Activated CD4-positive, alpha-beta T cell treated with anti-CD3 and anti-CD28 coated beads for 48 hours (primary cell): ENCODE measurements around the gene PACSIN2.
"Not testable (repeated sequence)": the region's sequence is repeated elsewhere in the genome, so short reads cannot be mapped to it uniquely, and the experiment has no call there.

ENCODE experiments used
- DNase-seq: peaks from one replicate; pipeline ENCODE4 v3.0.0-alpha.2; 2020

The PACSIN2 gene

GRCh38 chr22:42922374-42923191 lies 92.4 kb downstream of the PACSIN2 start:
- DNase-seq: no peak

- no peak for DNase-seq
Observed at GRCh38 chr22:42920101-42920820, 94.7 kb downstream of the PACSIN2 start.

DNA sequence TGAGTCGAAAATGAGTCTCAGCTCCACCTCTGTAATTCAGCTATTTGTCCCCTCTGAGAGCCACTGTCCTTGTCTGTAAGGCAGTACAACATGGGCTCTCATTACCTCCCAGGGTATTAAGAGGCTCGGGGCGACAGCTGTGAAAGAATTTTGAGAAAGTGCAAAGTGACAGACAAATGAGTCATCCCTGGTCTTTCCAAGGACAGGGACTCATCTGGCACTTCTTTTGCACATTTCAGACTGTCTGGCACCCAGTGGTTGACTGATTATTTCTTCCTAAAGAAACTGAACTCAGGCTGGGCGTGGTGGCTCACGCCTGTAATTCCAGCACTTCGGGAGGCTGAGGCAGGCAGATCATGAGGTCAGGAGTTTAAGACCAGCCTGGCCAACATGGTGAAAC lies 95.8 kb downstream of the PACSIN2 start:
- DNase-seq: peak; percentile 13

DNA sequence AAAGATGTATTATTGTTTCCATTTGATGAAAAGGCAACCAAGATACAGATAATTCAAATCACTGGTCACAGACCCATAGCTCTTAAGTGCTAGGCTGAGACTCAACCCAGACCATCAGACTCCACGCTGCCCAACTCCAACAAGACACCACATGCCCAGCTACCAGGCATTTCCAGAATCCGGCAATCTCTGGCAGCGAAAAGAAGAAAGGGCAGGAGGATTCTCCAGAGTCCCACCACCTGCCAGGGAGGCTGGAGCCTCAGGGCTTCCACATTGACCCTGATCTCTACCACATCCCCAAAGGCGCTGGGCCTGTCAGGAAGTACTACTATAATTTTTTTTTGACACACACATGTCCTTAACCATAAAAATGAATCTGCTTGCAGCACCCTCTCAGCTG lies 96.4 kb downstream of the PACSIN2 start:
- no peak for DNase-seq

GRCh38 chr22:42917358-42917757 lies 97.6 kb downstream of the PACSIN2 start:
- not testable (repeated sequence) for DNase-seq

- DNase-seq: no peak
Observed at GRCh38 chr22:42915980-42916765, 98.8 kb downstream of the PACSIN2 start.

DNA sequence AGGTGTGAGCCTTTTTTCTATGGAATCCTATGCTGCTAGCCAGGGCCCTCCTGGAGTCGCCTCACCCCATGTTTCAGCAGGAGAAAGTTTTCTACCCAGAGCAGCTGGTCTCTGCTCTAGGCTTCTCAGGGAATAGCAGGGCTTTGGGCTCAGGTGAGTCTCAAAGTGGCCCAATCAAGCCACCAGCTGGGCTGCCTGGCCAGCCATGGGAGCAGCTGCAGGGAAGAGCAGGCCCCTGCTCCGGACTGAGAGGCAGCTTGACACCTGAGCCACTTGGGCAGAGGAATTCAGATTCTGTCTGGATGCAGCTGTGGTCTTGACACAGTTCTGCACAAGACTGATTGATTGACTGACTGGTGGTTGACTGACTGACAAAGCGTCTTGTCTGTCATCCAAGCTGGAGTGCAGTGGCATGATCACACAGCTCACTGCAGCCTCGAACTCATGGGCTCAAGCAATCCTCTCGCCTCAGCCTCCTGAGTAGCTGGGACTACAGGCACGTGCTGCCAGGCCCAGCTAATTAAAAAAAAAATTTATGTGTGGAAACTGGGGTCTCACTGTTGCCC lies 100.4 kb downstream of the PACSIN2 start:
- DNase-seq: no peak

DNA sequence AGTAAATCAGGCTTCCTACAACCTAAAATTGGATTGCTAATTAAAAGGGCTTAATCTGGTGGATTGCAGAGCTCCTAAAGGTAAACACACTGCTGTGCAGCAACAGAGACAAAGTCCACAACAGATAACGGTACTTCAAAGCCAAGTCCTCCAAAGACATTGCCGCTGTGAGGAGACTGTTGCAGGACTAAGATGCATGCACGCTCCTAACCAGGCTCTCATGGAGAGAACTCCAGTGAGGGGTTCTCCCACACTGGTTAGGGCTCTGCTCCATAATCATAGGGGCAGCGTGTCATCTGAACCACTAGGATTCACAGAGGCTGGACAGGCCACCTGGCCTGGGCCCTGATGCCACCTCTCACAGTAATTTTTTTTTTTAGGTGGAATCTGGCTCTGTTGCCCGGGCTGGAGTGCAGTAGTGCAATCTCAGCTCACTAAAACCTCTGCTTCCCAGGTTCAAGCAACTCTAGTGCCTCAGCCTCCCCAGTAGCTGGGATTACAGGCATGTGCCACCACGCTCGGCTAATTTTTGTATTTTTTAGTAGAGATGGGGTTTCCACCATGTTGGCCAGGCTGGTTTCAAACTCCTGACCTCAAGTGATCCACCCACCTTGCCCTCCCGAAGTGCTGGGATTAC lies 101.0 kb downstream of the PACSIN2 start:
- DNase-seq: no peak

DNA sequence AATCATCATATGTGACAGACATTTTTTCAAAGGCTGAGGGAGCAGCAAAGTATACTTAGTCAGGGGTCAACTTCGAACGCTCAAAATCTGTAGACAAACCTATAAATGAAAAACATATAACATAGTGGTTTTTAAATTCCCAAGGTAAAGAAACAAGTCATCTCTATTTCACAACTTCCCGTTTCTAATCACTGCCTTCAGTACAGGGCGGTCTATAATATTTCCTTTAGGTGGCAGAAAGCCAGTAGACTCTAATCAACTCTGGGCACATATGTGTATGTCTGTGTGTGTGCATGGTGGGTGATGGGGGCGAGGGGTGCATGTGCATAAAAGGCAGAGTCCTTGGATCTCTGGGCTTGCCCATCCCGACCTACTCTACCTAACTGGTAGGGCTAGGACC lies 102.9 kb downstream of the PACSIN2 start:
- DNase-seq: no peak

DNA sequence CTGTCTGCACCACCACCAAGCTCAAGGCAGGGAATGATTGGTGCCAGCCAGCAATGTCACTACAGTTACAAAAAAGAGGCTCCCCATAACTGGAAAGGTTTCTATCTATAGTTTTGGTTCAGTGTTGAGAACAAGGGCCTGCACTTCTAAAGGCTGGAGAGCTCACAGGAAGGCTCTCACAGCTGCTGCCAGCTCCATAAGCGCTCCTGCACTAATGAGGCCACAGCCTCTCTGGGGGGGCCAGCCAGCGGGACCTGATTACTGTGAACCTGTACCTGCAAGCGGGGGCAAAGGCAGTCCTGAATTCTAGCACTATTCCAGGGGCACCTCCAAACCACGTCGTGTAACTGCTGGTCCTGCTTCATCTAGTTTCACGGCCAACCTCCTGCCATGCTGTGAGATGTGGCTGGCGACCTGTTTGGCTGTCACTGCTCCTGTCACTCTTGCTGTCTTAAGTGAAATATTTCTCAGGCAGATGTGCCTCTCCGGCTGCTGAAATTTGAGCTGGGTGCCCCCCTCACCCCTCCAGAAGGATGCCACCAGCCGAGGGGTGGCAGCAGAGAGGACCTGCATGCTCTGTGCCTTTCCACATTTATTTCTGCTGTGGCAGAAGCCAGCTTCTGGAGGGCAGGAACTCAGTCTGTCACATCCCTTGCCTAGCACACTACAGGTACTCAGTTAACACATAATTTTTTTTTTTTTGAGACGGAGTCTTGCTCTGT lies 104.6 kb downstream of the PACSIN2 start:
- DNase-seq: no peak

DNA sequence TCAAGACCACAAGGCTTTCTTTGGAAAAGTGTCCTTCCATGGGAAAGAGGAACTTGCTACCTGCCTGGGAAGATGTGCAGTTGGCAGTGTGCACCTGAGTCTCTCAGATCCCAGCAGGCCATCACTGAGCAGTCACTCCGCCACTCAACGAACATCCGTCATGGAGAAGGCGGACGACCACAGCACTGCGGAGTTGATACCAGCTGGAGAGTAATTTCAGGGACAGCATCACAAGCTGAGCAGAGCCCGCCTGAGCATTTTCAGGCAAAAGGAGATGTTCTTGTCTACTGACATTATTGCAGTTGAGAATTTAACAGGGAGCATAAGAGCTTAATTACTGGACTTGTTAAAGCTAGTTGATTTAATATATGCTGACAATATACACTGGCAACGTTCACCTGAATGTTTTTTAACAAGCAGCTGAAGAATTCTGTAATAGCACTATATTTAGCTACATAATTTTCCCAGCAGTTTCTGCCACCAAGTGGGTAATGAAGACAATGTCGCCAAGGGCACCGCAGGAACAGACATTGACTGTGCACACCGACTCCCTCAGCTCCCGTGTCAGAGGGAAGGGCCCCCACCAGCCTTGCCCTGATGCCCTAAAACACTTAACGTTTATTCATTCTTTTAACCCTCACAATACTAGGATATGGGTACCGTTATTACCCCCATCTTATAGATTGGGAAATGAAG lies 105.4 kb downstream of the PACSIN2 start:
- no peak for DNase-seq

GRCh38 chr22:42908374-42908746 lies 106.6 kb downstream of the PACSIN2 start:
- no peak for DNase-seq

- no peak for DNase-seq
Observed at GRCh38 chr22:42907404-42908373, 107.3 kb downstream of the PACSIN2 start.

DNA sequence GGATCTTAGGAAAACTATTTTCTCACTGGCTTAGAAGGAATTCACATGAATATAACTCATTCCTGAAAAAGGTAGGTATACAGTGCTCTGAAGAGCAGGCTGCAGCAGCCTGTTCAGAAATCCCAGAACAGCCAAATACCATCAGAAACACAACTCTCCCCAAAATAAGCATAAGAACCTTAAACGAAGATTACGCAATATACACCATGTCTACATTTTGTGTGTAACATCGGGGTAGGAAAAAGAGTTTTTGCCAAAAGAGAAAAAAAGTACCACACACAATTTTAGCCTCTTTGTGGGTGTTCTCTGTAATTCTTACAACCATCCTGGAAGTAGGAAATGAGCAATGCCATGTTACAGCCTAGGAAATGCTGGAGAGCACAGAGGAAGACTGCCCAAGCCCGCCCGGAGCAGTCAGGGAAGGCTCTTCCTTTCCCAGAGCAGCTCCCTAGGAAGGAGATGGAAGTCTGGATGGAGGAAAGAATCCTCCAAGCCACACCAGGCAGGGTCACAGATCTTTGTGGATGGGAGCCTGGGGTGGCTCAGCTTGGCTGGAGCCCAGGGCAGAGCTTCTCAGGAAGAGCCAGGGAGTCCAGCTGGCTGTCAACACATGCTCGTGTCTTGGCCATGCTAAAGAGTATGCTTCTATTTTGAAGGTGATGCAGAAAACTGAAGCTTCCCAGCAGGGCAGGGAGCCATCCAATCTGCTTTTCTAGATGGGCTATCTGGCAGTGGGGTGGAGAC lies 108.2 kb downstream of the PACSIN2 start:
- DNase-seq: no peak

DNA sequence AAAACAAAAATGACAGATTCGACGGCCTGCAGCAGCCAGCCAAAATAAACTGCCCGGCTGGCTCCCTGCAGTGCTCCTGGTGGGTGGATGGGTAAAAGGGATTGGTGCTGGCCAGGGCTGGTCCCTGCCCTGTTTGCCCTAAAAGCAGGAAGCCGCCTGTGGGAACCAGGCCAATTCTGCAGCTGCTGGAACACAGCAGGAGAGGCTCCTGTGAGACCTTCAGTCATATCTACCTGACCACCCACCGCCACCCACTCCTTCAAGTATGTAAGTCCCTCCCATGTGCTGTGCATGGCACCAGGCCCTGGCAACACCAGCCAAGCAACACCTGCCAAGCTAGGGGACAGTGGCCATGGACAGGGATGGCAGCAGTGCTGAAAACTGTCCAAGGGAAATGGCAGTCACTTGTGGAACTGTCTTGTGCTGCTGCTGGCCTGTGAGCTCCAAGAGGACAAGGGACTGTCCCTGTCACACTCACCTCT lies 109.2 kb downstream of the PACSIN2 start:
- no peak for DNase-seq

GRCh38 chr22:42905217-42905616 lies 109.7 kb downstream of the PACSIN2 start:
- no peak for DNase-seq

- no peak for DNase-seq
Observed at GRCh38 chr22:42904050-42904449, 110.9 kb downstream of the PACSIN2 start.

DNA sequence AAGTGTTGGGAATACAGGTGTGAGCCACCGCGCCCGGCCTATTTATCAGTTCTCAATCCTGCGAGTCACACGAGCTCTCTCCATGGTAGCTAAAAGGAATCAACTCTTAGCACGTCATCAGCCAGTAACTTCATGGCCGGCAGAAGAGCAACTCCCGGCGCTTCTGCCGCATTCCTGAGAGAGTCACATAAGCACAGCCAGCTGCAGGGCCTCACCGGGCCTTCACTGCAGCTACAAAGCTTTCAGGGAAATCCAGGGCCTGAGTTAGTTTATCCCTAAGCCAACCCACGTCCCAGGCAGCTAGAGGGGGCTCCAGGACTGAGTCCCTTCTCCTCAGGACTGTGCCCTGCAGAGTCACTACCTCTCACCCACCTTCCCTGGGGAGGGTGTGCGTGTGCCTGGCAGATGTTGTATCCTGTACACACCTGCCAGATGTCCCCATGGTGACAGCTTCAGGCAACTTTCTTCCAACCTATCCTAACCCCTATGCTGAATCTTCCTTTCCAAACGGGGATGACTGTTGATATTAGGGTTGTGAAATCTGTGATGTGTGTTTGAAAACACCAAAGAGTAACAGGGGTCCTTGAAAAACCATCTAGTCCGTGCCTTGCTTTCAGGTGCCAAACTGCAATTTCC lies 112.0 kb downstream of the PACSIN2 start:
- DNase-seq: no peak
